Esophagus squamous epithelium (tissue), 5 donors: Measurements from ENCODE around the gene C4orf54. TPM values are rescaled to one million over a fixed set of nuclear protein-coding genes. Genes with fewer than 3 reads are reported as not detected.

ENCODE experiments used
- DNase-seq: peaks from one replicate; lab custom pipeline; 2025; lab: John Stamatoyannopoulos, UW
- H3K27ac ChIP-seq, 4 donors: fragments of 200-600 bp; sonication (generic); one replicate each; pipeline ENCODE4 v1.5.1; 2016 to 2019; ENCODE audit warnings: mild to moderate bottlenecking in 1 of 4
- H3K27me3 ChIP-seq, 4 donors: fragments of 200-600 bp; sonication (generic); 1 replicate in 3 of 4; 2 replicates in 1 of 4; pipeline versions ENCODE4 v1.5.1 to v1.6.0; 2017 to 2021; ENCODE audit warnings: antibody characterized with exemption in 1 of 4
- H3K36me3 ChIP-seq, 3 donors: fragments of 200-600 bp; sonication (generic); one replicate each; pipeline ENCODE4 v1.5.1; 2016 to 2019
- H3K4me1 ChIP-seq, 3 donors: fragments of 200-600 bp; sonication (generic); one replicate each; pipeline ENCODE4 v1.5.1; 2017 to 2019
- H3K4me3 ChIP-seq, 4 donors: fragments of 200-600 bp; sonication (generic); 1 replicate in 3 of 4; 2 replicates in 1 of 4; pipeline ENCODE4 v1.5.1; 2016 to 2019; ENCODE audit warnings: mild to moderate bottlenecking in 2 of 4, moderate library complexity in 1 of 4
- H3K9me3 ChIP-seq, 3 donors: fragments of 200-600 bp; sonication (generic); one replicate each; pipeline ENCODE4 v1.5.1; 2016 to 2019
- POLR2A ChIP-seq, 4 donors: fragments of 450-650 bp; IDR thresholded peaks; one replicate each; pipeline ENCODE4 v1.6.1; 2017; ENCODE audit warnings: antibody characterized with exemption in 4 of 4, mild to moderate bottlenecking in 4 of 4, moderate library complexity in 3 of 4
- WGBS, 2 donors: methylation state at CpG; one replicate each; pipeline ENCODE4 v1.1.5; 2018; 5-methylcytosine and 5-hydroxymethylcytosine counted together
- intact Hi-C: fragments of 100-400 bp; cut with DNase I; formaldehyde crosslinking; loops from one replicate; pipeline ENCODE4 v1.15.0; 2022
- total RNA-seq, 4 donors: library from RNA; depleted of rRNA; stranded (reverse); fragments of >200 nt; gene quantifications; one replicate each; pipeline ENCODE4 v1.1.0, GENCODE V29; 2016
- TF ChIP-seq, protein P1 (sequence below), 6 experiments: fragments of 450-650 bp in 4 of 6; fragments of 200-600 bp in 2 of 6; sonication (generic) in 2 of 6; IDR thresholded peaks; one replicate each; pipeline ENCODE4 v1.5.1; 2016 to 2019; ENCODE audit warnings: antibody characterized with exemption in 6 of 6, mild to moderate bottlenecking in 4 of 6, moderate library complexity in 4 of 6
- donor health status: DM: yes; HTN: yes; CAD: no.

The C4orf54 gene
- total RNA-seq, 4 donors from 2014 or later: under 0.01 TPM; not detected in 3

DNA sequence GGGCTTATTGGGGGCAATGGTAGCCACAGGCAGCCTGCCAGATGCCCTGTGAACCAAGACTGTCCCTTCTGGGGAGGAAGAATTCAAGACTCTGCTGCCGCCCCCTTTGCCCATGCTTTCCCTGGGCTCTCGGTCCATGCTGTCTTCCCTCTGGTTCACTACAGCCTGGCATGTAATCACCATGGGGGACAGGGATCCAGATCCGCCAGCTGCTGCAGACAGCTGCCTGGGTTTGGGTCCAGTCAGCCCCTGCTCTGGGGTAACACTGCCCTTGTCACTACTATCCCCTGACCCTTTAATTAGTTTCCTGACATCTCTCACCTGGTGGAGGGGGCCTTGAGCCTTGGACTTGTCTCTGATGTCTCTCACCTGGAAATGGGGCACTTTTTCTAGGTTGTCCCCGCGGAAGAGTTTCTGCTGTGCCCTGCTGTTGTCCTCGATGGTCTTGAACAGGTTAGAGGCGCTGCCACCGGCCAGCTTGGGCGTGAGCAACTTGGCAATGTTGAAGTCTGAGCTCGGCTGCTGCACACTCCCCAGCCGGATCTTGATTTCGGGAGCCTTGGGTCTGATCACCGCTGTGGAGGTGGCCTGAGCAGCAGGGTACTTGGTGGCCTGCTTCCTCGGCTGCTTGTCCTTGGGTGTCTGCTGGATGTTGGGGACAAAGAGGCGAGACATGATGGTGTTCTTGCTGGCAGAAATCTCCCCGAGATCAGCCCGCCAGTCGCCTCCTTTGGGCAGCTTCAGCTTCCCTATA, 6.4 kb downstream of the C4orf54 start:
- intact Hi-C loops: no loop called here

DNA sequence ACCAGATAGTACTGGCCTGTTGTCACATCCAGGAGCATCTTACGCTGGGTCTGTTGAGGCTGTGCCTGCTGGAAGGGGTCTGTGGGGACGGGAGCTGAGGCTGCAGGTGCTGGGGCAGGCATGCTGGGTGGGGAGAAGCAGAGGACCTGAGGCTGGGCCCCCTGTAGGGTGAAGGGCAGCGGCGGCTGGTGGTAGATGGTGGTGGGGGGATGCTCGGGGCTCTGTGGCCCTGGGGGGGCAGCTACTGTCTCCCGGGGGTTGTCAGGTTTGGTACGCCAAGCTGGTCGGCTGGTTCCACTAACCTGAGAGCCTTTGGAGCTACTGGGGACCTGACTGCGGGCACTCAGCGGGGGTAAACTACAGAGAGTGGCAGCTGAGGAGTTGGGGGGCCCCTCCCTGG, 7.8 kb downstream of the C4orf54 start:
- no peaks in the 10 kb centered on the region for H3K9me3 ChIP-seq
- H3K27me3 ChIP-seq: peaks cover 0 to 39% (median 0%) of the 10 kb centered on the region in 4 donors
- intact Hi-C loops: no loop called here
- no peak for DNase-seq
- H3K4me3 ChIP-seq: no peak overlapping the region
- no peak overlapping the region for H3K27ac ChIP-seq
- no peaks in the 10 kb centered on the region for H3K36me3 ChIP-seq
- WGBS, 2 donors: 80% methylated on average over 4 of the region's 10 CpGs; no CpG with 5 or more reads in 1 of the 2 donors
- peaks cover 0 to 19% (median 2%) of the 10 kb centered on the region in 3 donors for H3K4me1 ChIP-seq
- TF ChIP-seq POLR2A (IDR thresholded peaks at IDR 0.05): no peak
- TF ChIP-seq, protein P1, sequence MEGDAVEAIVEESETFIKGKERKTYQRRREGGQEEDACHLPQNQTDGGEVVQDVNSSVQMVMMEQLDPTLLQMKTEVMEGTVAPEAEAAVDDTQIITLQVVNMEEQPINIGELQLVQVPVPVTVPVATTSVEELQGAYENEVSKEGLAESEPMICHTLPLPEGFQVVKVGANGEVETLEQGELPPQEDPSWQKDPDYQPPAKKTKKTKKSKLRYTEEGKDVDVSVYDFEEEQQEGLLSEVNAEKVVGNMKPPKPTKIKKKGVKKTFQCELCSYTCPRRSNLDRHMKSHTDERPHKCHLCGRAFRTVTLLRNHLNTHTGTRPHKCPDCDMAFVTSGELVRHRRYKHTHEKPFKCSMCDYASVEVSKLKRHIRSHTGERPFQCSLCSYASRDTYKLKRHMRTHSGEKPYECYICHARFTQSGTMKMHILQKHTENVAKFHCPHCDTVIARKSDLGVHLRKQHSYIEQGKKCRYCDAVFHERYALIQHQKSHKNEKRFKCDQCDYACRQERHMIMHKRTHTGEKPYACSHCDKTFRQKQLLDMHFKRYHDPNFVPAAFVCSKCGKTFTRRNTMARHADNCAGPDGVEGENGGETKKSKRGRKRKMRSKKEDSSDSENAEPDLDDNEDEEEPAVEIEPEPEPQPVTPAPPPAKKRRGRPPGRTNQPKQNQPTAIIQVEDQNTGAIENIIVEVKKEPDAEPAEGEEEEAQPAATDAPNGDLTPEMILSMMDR (IDR thresholded peaks at IDR 0.05): no peak

More for the DNA sequence above, 6.4 kb downstream of the C4orf54 start:
- H3K4me3 ChIP-seq: no peak overlapping the region
- no peak for DNase-seq
- 87 to 93% methylated on average over 3 to 11 of the region's 18 CpGs for WGBS, 2 donors
- peaks cover 0 to 29% (median 12%) of the 10 kb centered on the region in 3 donors for H3K4me1 ChIP-seq
- peaks cover 0 to 39% (median 0%) of the 10 kb centered on the region in 4 donors for H3K27me3 ChIP-seq
- H3K9me3 ChIP-seq: no peaks in the 10 kb centered on the region
- H3K36me3 ChIP-seq: no peaks in the 10 kb centered on the region
- no peak for TF ChIP-seq POLR2A (IDR thresholded peaks at IDR 0.05)
- H3K27ac ChIP-seq: no peak overlapping the region

DNA sequence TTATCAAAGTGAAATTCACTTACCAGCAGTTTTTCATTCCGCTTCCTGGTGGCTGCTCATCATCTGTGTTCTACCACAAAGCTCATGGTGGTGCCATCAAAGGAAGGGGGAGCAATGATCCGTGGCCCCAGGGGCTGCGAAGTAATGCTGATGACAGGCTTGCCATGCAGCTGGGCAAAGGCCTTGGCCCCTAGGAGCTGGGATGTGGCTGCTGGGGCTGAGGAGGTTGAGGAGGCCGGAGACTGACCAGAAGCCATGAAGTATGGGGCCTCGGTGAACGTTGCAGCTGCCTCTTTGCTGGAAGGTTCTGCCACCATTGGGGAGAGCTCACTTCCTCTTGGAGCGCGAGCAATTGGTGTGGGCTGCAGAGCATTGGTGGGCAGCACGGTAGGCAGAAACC, 8.4 kb downstream of the C4orf54 start:
- no peak overlapping the region for H3K4me3 ChIP-seq
- H3K4me1 ChIP-seq: peaks cover 0 to 19% (median 0%) of the 10 kb centered on the region in 3 donors
- H3K36me3 ChIP-seq: no peaks in the 10 kb centered on the region
- H3K9me3 ChIP-seq: no peaks in the 10 kb centered on the region
- peak overlapping the region in 1 of 4 donors; percentile 28 for H3K27ac ChIP-seq
- H3K27me3 ChIP-seq: peaks cover 0 to 38% (median 0%) of the 10 kb centered on the region in 4 donors
- WGBS, 2 donors: 76 to 92% methylated on average over 4 to 6 of the region's 9 CpGs
- intact Hi-C loops: no loop called here
- TF ChIP-seq, protein P1 (IDR thresholded peaks at IDR 0.05): no peak
- no peak for TF ChIP-seq POLR2A (IDR thresholded peaks at IDR 0.05)
- no peak for DNase-seq

DNA sequence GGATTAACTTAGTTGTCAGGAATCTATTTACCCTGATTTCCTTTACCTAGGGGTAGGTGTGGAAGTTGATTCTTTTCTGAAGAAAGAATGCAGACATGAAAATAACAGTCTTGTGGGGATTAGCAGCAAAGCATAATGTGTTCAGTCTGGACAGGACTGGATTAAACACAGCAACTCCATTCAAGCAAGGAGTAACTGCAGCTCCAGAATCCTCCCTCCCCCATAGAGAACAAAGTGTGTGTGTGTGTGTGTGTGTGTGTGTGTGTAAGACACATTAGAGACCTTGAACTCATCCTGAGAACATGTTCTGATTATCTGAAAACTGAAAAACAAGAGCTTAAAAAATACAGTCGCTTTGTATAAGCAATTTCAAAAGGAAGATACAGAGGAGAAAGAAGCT, 9.3 kb downstream of the C4orf54 start:
- intact Hi-C loops: no loop called here
- Histone ChIP-seq H3K27ac (peak overlapping the region in 2 of 4 donors; percentile 4 to 55), H3K4me1 (peaks cover 0 to 19% (median 0%) of the 10 kb centered on the region in 3 donors), H3K36me3 (no peaks in the 10 kb centered on the region), H3K4me3 (no peak overlapping the region), H3K27me3 (peaks cover 0 to 29% (median 0%) of the 10 kb centered on the region in 4 donors), H3K9me3 (no peaks in the 10 kb centered on the region)
- DNase-seq: no peak
- TF ChIP-seq, protein P1 (IDR thresholded peaks at IDR 0.05): no peak
- no peak for TF ChIP-seq POLR2A (IDR thresholded peaks at IDR 0.05)
- 46 to 63% methylated on average over 1 of the region's 1 CpG for WGBS, 2 donors

DNA sequence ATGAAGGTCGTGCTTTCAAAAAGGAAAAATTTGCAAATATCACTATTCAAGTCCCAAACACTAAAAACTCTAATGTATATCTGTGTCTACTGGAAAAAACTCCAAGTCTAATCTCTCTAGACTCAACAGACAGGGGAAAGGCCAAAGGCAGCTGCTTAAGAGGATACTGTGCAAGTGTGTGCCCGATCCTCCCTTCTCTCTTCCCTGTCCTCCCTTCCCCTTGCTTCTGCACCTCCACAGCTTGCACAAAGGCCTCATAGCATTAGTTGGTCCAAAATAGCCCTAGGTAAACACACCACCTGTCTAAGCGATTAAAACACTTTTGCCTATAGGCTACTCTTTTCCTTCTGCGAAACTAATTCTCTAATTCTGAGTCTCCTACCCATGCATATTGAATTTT, 10.6 kb downstream of the C4orf54 start:
- intact Hi-C loops: no loop called here
- Histone ChIP-seq H3K27ac (peak overlapping the region in 1 of 4 donors; percentile 23), H3K27me3 (peaks cover 0 to 18% (median 0%) of the 10 kb centered on the region in 4 donors), H3K9me3 (no peaks in the 10 kb centered on the region), H3K4me3 (no peak overlapping the region), H3K36me3 (no peaks in the 10 kb centered on the region), H3K4me1 (peaks cover 0 to 12% (median 0%) of the 10 kb centered on the region in 3 donors)
- WGBS, 2 donors: 82 to 86% methylated on average over 4 of the region's 4 CpGs
- DNase-seq: no peak
- TF ChIP-seq, protein P1 (IDR thresholded peaks at IDR 0.05): no peak
- TF ChIP-seq POLR2A (IDR thresholded peaks at IDR 0.05): no peak
